CD4-positive, CD25-positive, alpha-beta regulatory T cell (primary cell): ENCODE results near the gene UBE2B. TPM values are rescaled to one million over a fixed set of nuclear protein-coding genes. Genes with fewer than 3 reads are reported as not detected.
A peak's percentile ranks its signal among the peaks of the same experiment; 100 is the strongest.

Experiments used
- ATAC-seq, 2 donors: fragments of 150-1000 bp; cut with Tn5 transposase; one replicate each; pipeline ENCODE4 v1.10.0; 2021; ENCODE audit warnings: low read depth in 2 of 2, moderate number of reproducible peaks in 2 of 2, moderate library complexity in 1 of 2
- DNase-seq, 3 donors: peaks; one replicate each; pipeline versions ENCODE4 v3.0.0 to v3.0.0-alpha.2; 2012 to 2022; ENCODE audit warnings: mixed read lengths in 1 of 3
- H3K27ac ChIP-seq: one replicate; pipeline ENCODE4 v1.7.0; 2013; ENCODE audit warnings: mild to moderate bottlenecking, low read length; ENCODE audit not compliant: insufficient read depth, poor library complexity, severe bottlenecking
- H3K27me3 ChIP-seq: one replicate; pipeline ENCODE4 v1.7.0; 2013; ENCODE audit warnings: low read length; ENCODE audit not compliant: control insufficient read depth, insufficient read depth
- H3K36me3 ChIP-seq: one replicate; pipeline ENCODE4 v1.7.0; 2013; ENCODE audit warnings: mild to moderate bottlenecking, low read length, moderate library complexity; ENCODE audit not compliant: control insufficient read depth, insufficient read depth
- H3K4me1 ChIP-seq: 2 replicates; pipeline ENCODE4 v1.7.0; 2013; ENCODE audit warnings: mild to moderate bottlenecking, low read length; ENCODE audit not compliant: insufficient read depth, control insufficient read depth, poor library complexity, severe bottlenecking
- H3K4me3 ChIP-seq: one replicate; pipeline ENCODE4 v1.7.0; 2013; ENCODE audit warnings: low read depth, mild to moderate bottlenecking, low read length, moderate library complexity
- H3K9me3 ChIP-seq, 2 experiments: 1 replicate in 1 of 2; 2 replicates in 1 of 2; pipeline ENCODE4 v1.7.0; 2013; ENCODE audit warnings: low read length in 2 of 2, mild to moderate bottlenecking in 1 of 2, moderate library complexity in 1 of 2; ENCODE audit not compliant: control insufficient read depth in 2 of 2
- H3K27ac Mint-ChIP-seq, 3 donors: one replicate each; pipeline ENCODE4 v1.8.0; 2020 to 2022; ENCODE audit warnings: mild to moderate bottlenecking in 3 of 3, mixed read lengths in 3 of 3, moderate library complexity in 2 of 3
- H3K27me3 Mint-ChIP-seq: one replicate; pipeline ENCODE4 v1.8.0; 2022; ENCODE audit warnings: mild to moderate bottlenecking, mixed read lengths
- H3K36me3 Mint-ChIP-seq: one replicate; pipeline ENCODE4 v1.8.0; 2020; ENCODE audit warnings: mixed read lengths
- H3K4me1 Mint-ChIP-seq, 4 donors: one replicate each; pipeline ENCODE4 v1.8.0; 2020 to 2022; ENCODE audit warnings: mixed read lengths in 4 of 4, mild to moderate bottlenecking in 1 of 4
- H3K4me3 Mint-ChIP-seq, 4 donors: one replicate each; pipeline ENCODE4 v1.8.0; 2020 to 2022; ENCODE audit warnings: mild to moderate bottlenecking in 4 of 4, mixed read lengths in 4 of 4, moderate library complexity in 3 of 4
- H3K9me3 Mint-ChIP-seq, 7 donors: one replicate each; pipeline ENCODE4 v1.8.0; 2020 to 2022; ENCODE audit warnings: mixed read lengths in 7 of 7, mild to moderate bottlenecking in 3 of 7, moderate library complexity in 2 of 7
- polyA plus RNA-seq, 4 donors: library from polyadenylated mRNA; unstranded; fragments of 300-500 nt; fragmentation: Illumina TruSeq; gene quantifications; one replicate each; pipeline ENCODE4 v1.2.3, GENCODE V29; 2021
- total RNA-seq: library from RNA; stranded (reverse); gene quantifications from one replicate; pipeline ENCODE4 v1.2.3, GENCODE V29; 2022

Gene UBE2B
- total and polyA plus RNA-seq, 5 donors from 2014 or later: 84.5 to 142 (median 97.0) TPM

GRCh38 chr5:134439210-134439654 is 67.9 kb downstream of the UBE2B start:
- no peak overlapping the region for H3K4me3 ChIP-seq
- no peaks in the 10 kb centered on the region for H3K9me3 Mint-ChIP-seq
- no peaks in the 10 kb centered on the region for H3K36me3 ChIP-seq
- no peak overlapping the region for H3K4me3 Mint-ChIP-seq
- H3K4me1 ChIP-seq: peaks cover 15% of the 10 kb centered on the region
- no peaks in the 10 kb centered on the region for H3K27me3 Mint-ChIP-seq
- no peak for DNase-seq
- no peak for ATAC-seq
- H3K36me3 Mint-ChIP-seq: peaks cover 3% of the 10 kb centered on the region
- no peaks in the 10 kb centered on the region for H3K9me3 ChIP-seq
- H3K4me1 Mint-ChIP-seq: peaks cover 3 to 23% (median 18%) of the 10 kb centered on the region in 4 donors
- H3K27ac ChIP-seq: no peak overlapping the region
- H3K27ac Mint-ChIP-seq: no peak overlapping the region
- H3K27me3 ChIP-seq: no peaks in the 10 kb centered on the region

GRCh38 chr5:134440201-134440755 is 68.9 kb downstream of the UBE2B start:
- Histone ChIP-seq H3K9me3 (no peaks in the 10 kb centered on the region), H3K4me1 (peaks cover 15% of the 10 kb centered on the region), H3K36me3 (no peaks in the 10 kb centered on the region), H3K27ac (no peak overlapping the region), H3K27me3 (no peaks in the 10 kb centered on the region), H3K4me3 (no peak overlapping the region)
- ATAC-seq (no peak), DNase-seq (no peak)
- Mint-ChIP-seq H3K4me3 (peak overlapping the region in 1 of 4 donors; percentile 27), H3K4me1 (peaks cover 3 to 20% (median 18%) of the 10 kb centered on the region in 4 donors), H3K9me3 (no peaks in the 10 kb centered on the region), H3K27me3 (no peaks in the 10 kb centered on the region), H3K36me3 (peaks cover 3% of the 10 kb centered on the region), H3K27ac (no peak overlapping the region)

Other genes with a start within 250 kb of the UBE2B start
- 310 TPM for gene SKP1, start 194.6 kb upstream of the UBE2B start, total RNA-seq
- gene SKP1, start 194.6 kb upstream of the UBE2B start, polyA plus RNA-seq: 1,000 to 10,000 TPM; 1,181 to 1,272 (median 1,236) TPM
- gene PPP2CA, start 145.5 kb upstream of the UBE2B start, total RNA-seq: 223 TPM
- gene PPP2CA, start 145.5 kb upstream of the UBE2B start, polyA plus RNA-seq: 100 to 1,000 TPM; 221 to 276 (median 243) TPM
- gene CDKL3, start 4.4 kb upstream of the UBE2B start, total RNA-seq: not detected
- under 1 TPM in 2 of 4 donors, not detected in 2; 0.61 to 0.71 TPM for gene CDKL3, start 4.4 kb upstream of the UBE2B start, polyA plus RNA-seq
- gene CDKN2AIPNL, start 40.3 kb downstream of the UBE2B start, total RNA-seq: 13.5 TPM
- gene CDKN2AIPNL, start 40.3 kb downstream of the UBE2B start, polyA plus RNA-seq: 10 to 100 TPM; 24.6 to 32.4 (median 30.4) TPM
- 162 TPM for gene JADE2, start 154.1 kb downstream of the UBE2B start, total RNA-seq
- gene JADE2, start 154.1 kb downstream of the UBE2B start, polyA plus RNA-seq: 10 to 100 TPM; 19.2 to 31.7 (median 22.7) TPM